Glutamatergic neuron (in vitro differentiated cells): Measurements from ENCODE around the gene LAMC3. TPM values are rescaled to one million over a fixed set of nuclear protein-coding genes. Genes with fewer than 3 reads are reported as not detected.

Experiments
- DNase-seq: peaks from one replicate; pipeline ENCODE4 v3.0.0; 2022
- H3K27ac Mint-ChIP-seq: one replicate; pipeline ENCODE4 v1.8.0; 2020; ENCODE audit warnings: mild to moderate bottlenecking, mixed read lengths, inconsistent platforms; ENCODE audit not compliant: unreplicated experiment
- H3K27me3 Mint-ChIP-seq: one replicate; pipeline ENCODE4 v1.8.0; 2020; ENCODE audit warnings: mild to moderate bottlenecking, moderate library complexity, mixed read lengths, inconsistent platforms; ENCODE audit not compliant: unreplicated experiment
- H3K36me3 Mint-ChIP-seq: one replicate; pipeline ENCODE4 v1.8.0; 2020; ENCODE audit warnings: mild to moderate bottlenecking, mixed read lengths, inconsistent platforms; ENCODE audit not compliant: unreplicated experiment
- H3K4me1 Mint-ChIP-seq: one replicate; pipeline ENCODE4 v1.8.0; 2020; ENCODE audit warnings: mild to moderate bottlenecking, low read depth, mixed read lengths, inconsistent platforms; ENCODE audit not compliant: unreplicated experiment
- H3K4me3 Mint-ChIP-seq: one replicate; pipeline ENCODE4 v1.8.0; 2020; ENCODE audit warnings: mild to moderate bottlenecking, mixed read lengths, inconsistent platforms; ENCODE audit not compliant: unreplicated experiment
- H3K9me3 Mint-ChIP-seq: one replicate; pipeline ENCODE4 v1.8.0; 2020; ENCODE audit warnings: mild to moderate bottlenecking, moderate library complexity, mixed read lengths, inconsistent platforms; ENCODE audit not compliant: unreplicated experiment
- CTCF ChIP-seq: fragments of 200-600 bp; sonication (generic); IDR thresholded peaks from one replicate; pipeline ENCODE4 v1.5.0; 2021; ENCODE audit not compliant: partially characterized antibody, unreplicated experiment
- total RNA-seq: library from RNA; stranded (reverse); fragmentation: NEBNext Ultra II Directional; extraction: Animal tissue kit (Norgen Biotek cat#: 25700); gene quantifications from one replicate; pipeline ENCODE4 v1.2.1, GENCODE V29; 2021; ENCODE audit not compliant: unreplicated experiment

The LAMC3 gene
- total RNA-seq, 1 donor from 2014 or later, result 0.17 TPM

- H3K27me3 Mint-ChIP-seq, result peaks cover 2% of the 10 kb centered on the region
- TF ChIP-seq CTCF, result no peak
- H3K4me1 Mint-ChIP-seq, result no peaks in the 10 kb centered on the region
- no peak overlapping the region for H3K27ac Mint-ChIP-seq
- no peak overlapping the region for H3K4me3 Mint-ChIP-seq
- no peak for DNase-seq
- H3K9me3 Mint-ChIP-seq, result no peaks in the 10 kb centered on the region
- no peaks in the 10 kb centered on the region for H3K36me3 Mint-ChIP-seq
These were observed 41.1 kb downstream of the LAMC3 start for GRCh38 chr9:131049829-131050715.

GRCh38 chr9:131050831-131051230, 41.9 kb downstream of the LAMC3 start:
- no peaks in the 10 kb centered on the region for H3K4me1 Mint-ChIP-seq
- no peak overlapping the region for H3K27ac Mint-ChIP-seq
- no peak overlapping the region for H3K4me3 Mint-ChIP-seq
- DNase-seq, result no peak
- H3K27me3 Mint-ChIP-seq, result peaks cover 2% of the 10 kb centered on the region
- H3K36me3 Mint-ChIP-seq, result no peaks in the 10 kb centered on the region
- no peaks in the 10 kb centered on the region for H3K9me3 Mint-ChIP-seq
- TF ChIP-seq CTCF, result no peak

GRCh38 chr9:131051592-131052517, 42.9 kb downstream of the LAMC3 start:
- peaks cover 2% of the 10 kb centered on the region for H3K27me3 Mint-ChIP-seq
- no peak overlapping the region for H3K4me3 Mint-ChIP-seq
- no peaks in the 10 kb centered on the region for H3K9me3 Mint-ChIP-seq
- H3K4me1 Mint-ChIP-seq, result no peaks in the 10 kb centered on the region
- H3K36me3 Mint-ChIP-seq, result no peaks in the 10 kb centered on the region
- H3K27ac Mint-ChIP-seq, result no peak overlapping the region
- DNase-seq, result no peak
- no peak for TF ChIP-seq CTCF

GRCh38 chr9:131053896-131054295, 44.9 kb downstream of the LAMC3 start:
- no peak for TF ChIP-seq CTCF
- Mint-ChIP-seq H3K4me1 (no peaks in the 10 kb centered on the region), H3K27ac (no peak overlapping the region), H3K27me3 (no peaks in the 10 kb centered on the region), H3K4me3 (no peak overlapping the region), H3K9me3 (no peaks in the 10 kb centered on the region), H3K36me3 (no peaks in the 10 kb centered on the region)
- DNase-seq, result no peak
